Stimulated activated CD4-positive, alpha-beta T cell treated with anti-CD3 and anti-CD28 coated beads, Interleukin-15, amount 100 ng/mL, for 1 hour (primary cell): ENCODE results near the gene IGFL1.
"Not testable (repeated sequence)": the region's sequence is repeated elsewhere in the genome, so short reads cannot be mapped to it uniquely, and the experiment has no call there.

ENCODE experiments used
- DNase-seq, 2 donors: peaks; one replicate each; pipeline ENCODE4 v3.0.0-alpha.2; 2020; ENCODE audit warnings: low read depth in 1 of 2, low spot score in 1 of 2

IGFL1 gene

GRCh38 chr19:46201454-46202310 is 27.9 kb upstream of the IGFL1 start:
- DNase-seq = no peak

- no peak for DNase-seq
These were observed 27.1 kb upstream of the IGFL1 start for GRCh38 chr19:46202426-46202825.

GRCh38 chr19:46202872-46203860 is 26.4 kb upstream of the IGFL1 start:
- no peak for DNase-seq

DNA sequence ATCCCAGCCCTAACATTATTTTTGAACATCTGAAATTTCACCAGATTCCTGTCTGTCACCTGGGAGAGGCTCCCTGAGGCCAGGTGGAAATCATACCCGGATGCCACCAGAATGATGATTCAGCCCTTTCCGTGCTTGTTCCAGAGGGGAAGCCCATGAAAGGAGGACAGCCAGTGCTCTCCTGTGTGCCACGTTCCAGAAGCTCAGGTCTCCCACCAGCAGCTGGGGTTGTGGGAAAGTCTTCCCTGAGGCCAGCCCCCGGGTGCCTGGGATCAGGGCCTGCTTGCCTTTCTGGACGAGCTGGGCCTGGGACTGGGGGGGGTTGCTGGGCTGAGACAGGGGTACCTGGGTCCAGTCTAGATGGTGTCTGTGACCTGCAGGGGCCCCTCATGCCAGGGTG is 25.5 kb upstream of the IGFL1 start:
- DNase-seq = no peak

GRCh38 chr19:46205183-46205984 is 24.2 kb upstream of the IGFL1 start:
- no peak for DNase-seq

DNA sequence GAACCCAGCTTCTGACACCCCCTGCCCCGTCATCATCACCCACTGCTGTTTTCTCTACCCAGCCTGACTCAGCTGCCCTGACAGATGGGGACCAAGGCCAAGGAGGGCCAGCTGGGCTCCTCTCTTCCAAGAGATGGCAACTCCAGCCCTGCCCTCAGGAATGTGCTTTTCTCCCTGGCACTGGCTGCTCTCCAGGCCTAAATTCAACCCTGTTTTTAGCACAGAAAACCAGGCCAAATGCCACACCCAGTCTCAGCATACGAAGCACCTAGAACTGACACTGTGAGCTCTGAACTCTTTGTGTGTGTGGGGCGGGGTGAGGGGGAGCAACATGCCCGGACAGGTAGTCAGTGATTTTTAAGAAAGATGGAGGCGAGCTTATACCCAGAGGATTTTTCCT is 23.4 kb upstream of the IGFL1 start:
- no peak for DNase-seq

DNA sequence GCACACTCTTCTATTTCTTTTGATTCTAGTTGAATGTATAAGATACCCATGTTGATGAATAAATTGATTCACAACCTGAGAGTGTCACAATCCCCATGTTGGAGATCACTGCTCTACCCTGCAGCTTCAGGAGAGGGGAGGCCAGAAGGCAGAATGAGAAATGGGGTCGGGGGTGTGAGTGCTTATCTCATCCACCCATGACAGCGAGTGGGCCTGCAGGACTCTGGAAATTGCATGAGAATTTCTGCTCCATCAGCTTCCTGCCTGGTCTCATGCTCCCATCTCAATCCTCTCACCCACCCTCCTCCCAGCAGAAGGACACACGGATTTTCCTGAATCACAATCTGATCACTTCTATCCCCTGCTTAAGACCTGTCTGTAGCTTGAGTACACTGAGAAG is 22.9 kb upstream of the IGFL1 start:
- no peak for DNase-seq

DNA sequence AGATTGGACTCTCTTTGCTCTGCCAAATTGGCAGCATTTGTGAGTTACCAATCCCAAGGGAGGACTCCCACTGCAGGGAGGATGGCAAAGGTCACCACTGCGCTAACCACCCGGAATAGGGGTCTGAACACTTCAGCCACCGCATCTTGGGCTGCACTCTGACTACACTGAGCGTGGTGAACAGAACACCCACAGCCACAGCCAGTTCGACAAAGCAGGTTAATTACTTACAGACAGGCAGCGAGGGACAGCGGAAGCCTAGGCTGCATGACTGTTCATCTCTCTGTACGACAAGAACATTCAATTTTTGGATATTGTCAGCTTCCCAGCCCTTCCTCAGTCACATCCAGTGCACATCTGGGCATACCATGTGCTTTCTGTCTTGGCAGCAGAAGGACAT is 21.7 kb upstream of the IGFL1 start:
- DNase-seq = not testable (repeated sequence)

DNA sequence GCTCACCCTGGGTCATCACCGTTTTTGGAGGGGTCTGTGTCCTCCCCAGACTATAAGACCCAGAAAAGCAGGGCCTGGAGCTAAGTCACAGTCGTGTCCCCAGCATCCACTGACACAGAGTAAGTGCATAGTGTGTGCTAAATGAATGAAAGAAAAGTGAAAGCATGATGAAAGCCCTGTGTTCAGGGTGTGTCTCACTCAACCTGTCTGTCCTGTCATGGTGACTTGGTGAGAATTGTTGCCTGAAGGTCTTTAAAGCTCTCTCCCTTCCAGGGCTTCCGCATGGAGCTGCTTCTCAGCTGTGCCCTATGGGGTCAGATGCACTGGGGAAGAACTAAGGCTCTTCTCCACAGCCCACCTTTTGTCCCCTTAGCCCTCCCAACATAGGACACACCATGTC is 20.5 kb upstream of the IGFL1 start:
- DNase-seq = no peak

- no peak for DNase-seq
These were observed 20.1 kb upstream of the IGFL1 start for GRCh38 chr19:46209472-46209871.

DNA sequence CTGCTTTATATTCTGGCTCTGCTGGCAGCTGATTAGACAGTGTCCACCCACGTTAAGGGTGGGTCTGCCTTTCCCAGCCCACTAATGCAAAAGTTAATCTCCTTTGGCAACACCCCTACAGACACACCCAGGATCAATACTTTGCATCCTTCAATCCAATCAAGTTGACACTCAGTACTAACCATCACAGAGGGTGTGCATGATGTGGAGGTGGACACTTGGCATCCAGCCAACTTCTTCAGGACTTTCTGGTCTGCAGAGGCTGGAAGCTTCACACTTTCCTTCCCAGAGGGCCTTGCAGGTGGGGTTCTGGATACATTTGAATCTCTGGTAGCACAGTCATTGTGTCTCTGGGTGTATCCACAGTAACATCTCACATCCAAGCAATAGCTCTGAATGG is 18.9 kb upstream of the IGFL1 start:
- no peak for DNase-seq

GRCh38 chr19:46211201-46211881 is 18.2 kb upstream of the IGFL1 start:
- no peak for DNase-seq

GRCh38 chr19:46212592-46212991 is 16.9 kb upstream of the IGFL1 start:
- not testable (repeated sequence) for DNase-seq

- no peak for DNase-seq
These were observed 16.4 kb upstream of the IGFL1 start for GRCh38 chr19:46213156-46213555.

- no peak for DNase-seq
These were observed 15.7 kb upstream of the IGFL1 start for GRCh38 chr19:46213806-46214205.

- no peak for DNase-seq
These were observed 12.9 kb upstream of the IGFL1 start for GRCh38 chr19:46216612-46217011.

DNA sequence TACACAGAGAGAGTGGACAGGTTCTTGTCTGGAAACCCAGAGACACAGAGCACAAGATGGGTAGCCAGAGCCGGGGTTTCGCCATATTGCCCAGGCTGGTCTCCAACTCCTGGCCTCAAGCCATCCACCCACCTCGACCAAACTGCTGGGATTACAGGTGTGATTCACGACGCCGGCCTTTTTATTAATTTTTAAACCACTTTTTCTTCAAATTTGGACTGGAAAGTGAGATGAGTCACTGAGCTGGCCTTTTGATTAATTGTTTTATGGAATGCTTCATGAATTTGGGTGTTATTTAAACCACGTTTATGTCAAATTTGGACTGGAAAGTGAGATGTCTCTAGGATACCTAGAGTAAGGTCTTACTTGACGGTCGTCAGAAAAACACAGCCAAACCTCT is 12.1 kb upstream of the IGFL1 start:
- DNase-seq = no peak

- DNase-seq = no peak
These were observed 11.4 kb upstream of the IGFL1 start for GRCh38 chr19:46218160-46218559.

DNA sequence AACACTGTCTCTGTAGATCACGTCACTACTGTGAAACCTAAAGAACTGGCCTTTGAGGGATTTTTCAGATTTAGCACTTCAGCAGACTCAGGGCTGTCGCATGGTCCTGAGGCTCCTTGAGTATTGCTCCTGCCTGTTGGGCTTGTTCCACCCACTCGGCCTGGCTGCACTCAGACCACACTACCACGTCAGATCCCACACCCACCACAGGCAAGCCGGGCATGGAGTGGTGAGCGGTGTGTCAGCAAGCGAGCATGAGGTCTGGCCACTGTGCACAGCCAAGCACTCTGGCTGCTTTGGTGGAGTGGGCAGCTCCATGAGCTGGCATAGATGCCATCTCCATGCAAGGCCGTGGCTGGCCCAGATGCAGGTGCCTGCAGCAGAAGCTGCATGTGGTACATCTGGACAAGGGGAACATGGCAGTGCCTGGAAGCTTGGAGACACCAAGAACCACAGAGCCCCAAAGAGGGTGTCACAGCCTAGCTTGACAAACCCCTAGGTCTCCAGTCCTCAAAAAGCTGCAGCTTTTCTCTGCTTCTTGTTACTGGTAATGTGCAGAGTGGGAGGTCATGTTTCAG is 9.4 kb upstream of the IGFL1 start:
- DNase-seq = no peak

GRCh38 chr19:46221152-46221551 is 8.4 kb upstream of the IGFL1 start:
- no peak for DNase-seq
